ENCODE data around the gene TUT7.
"Not testable (repeated sequence)": the region's sequence is repeated elsewhere in the genome, so short reads cannot be mapped to it uniquely, and the experiment has no call there.

TUT7 gene

DNA sequence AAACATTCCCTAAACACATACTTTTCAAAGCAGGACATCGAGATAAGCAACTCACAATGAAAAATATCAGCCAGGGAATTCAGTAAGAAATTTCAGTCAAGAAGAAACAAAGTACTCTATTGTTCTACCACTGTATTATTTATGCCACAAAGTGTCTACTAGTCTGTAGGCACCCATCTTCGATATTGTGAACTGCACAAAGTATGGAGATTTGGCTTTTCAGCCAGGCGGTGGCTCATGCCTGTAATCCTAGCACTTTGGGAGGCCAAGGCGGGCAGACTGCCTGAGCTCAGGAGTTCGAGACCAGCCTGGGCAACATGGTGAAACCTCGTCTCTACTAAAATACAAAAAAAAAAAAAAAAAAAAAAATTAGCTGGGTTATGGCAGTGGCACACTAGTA lies 63.9 kb downstream of the TUT7 start:
- not testable (repeated sequence) for H3K4me3 Mint-ChIP-seq; H3K9me3 Mint-ChIP-seq; H3K27ac Mint-ChIP-seq; H3K4me1 Mint-ChIP-seq (ENCODE audit: low read depth); H3K27me3 Mint-ChIP-seq
- peaks cover 33% of the 10 kb centered on the region for H3K36me3 Mint-ChIP-seq (ENCODE audit: low read depth)

- H3K36me3 Mint-ChIP-seq (ENCODE audit: low read depth), result peaks cover 23% of the 10 kb centered on the region
- H3K27ac Mint-ChIP-seq, result no peak overlapping the region
- H3K9me3 Mint-ChIP-seq, result no peaks in the 10 kb centered on the region
- H3K4me3 Mint-ChIP-seq, result no peak overlapping the region
- peaks cover 16% of the 10 kb centered on the region for H3K4me1 Mint-ChIP-seq (ENCODE audit: low read depth)
- no peaks in the 10 kb centered on the region for H3K27me3 Mint-ChIP-seq
Observed at GRCh38 chr9:86288499-86289198, 65.6 kb downstream of the TUT7 start.

- Mint-ChIP-seq H3K4me1 (ENCODE audit: low read depth) (peaks cover 25% of the 10 kb centered on the region), H3K9me3 (no peaks in the 10 kb centered on the region), H3K27me3 (no peaks in the 10 kb centered on the region), H3K36me3 (ENCODE audit: low read depth) (peaks cover 16% of the 10 kb centered on the region), H3K4me3 (no peak overlapping the region), H3K27ac (no peak overlapping the region)
Observed at GRCh38 chr9:86287013-86287412, 67.2 kb downstream of the TUT7 start.

GRCh38 chr9:86286278-86286677 lies 67.9 kb downstream of the TUT7 start:
- Mint-ChIP-seq H3K4me3 (no peak overlapping the region), H3K27ac (no peak overlapping the region), H3K4me1 (ENCODE audit: low read depth) (peaks cover 29% of the 10 kb centered on the region), H3K9me3 (no peaks in the 10 kb centered on the region), H3K27me3 (no peaks in the 10 kb centered on the region), H3K36me3 (ENCODE audit: low read depth) (peaks cover 18% of the 10 kb centered on the region)

DNA sequence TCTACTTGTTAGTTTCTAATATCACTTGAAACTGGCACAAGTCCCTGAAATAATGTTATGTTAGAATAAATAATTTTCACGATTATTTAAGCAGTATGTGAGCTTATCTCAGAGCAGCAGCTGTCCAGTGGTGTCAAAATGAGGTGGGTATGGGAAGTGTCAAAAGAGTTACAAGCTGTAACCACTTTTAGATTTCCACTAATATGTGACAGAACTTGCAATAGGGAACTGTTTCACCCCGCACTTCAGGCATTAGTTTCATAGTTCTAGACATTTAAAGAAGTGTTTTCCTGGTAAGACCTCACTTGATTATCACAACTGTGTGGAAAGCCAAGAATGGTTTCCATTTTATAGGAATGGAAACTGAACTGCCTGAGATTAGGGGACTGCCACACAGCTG lies 68.9 kb downstream of the TUT7 start:
- H3K4me3 Mint-ChIP-seq, result no peak overlapping the region

DNA sequence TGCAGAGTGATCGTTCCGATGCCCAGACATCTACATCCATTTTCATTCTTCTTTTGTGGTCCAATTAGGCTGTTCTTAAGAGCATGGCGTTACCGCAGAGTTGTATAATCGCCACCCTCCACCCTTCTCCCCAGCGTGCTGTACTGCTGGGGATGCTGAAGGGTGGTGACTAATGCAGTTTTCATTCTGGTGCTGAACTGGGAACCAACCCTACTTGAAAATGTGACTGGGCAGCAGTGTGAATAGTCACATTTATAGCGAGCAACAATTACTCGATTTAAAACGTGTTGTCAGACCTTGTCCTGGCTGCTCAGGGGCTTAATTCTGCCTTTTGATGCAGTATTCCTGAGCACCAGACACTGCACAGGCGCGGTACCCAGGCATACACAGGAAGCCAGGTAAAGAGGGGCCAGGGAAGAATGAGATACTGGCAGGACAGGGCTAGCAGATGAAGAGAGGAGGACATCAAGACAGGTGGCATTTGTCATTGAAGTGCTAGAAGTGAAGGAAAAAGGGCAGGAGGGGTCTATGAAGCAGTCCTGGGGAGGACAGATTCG lies 71.2 kb downstream of the TUT7 start:
- Mint-ChIP-seq H3K36me3 (ENCODE audit: low read depth) (peaks cover 28% of the 10 kb centered on the region), H3K4me1 (ENCODE audit: low read depth) (peaks cover 50% of the 10 kb centered on the region), H3K4me3 (peak overlapping the region; percentile 87), H3K27me3 (no peaks in the 10 kb centered on the region), H3K27ac (peak overlapping the region; percentile 93), H3K9me3 (no peaks in the 10 kb centered on the region)

More for the DNA sequence above, 68.9 kb downstream of the TUT7 start:
- Mint-ChIP-seq H3K9me3 (no peaks in the 10 kb centered on the region), H3K4me1 (ENCODE audit: low read depth) (peaks cover 38% of the 10 kb centered on the region), H3K27me3 (no peaks in the 10 kb centered on the region), H3K36me3 (ENCODE audit: low read depth) (peaks cover 18% of the 10 kb centered on the region), H3K27ac (no peak overlapping the region)

DNA sequence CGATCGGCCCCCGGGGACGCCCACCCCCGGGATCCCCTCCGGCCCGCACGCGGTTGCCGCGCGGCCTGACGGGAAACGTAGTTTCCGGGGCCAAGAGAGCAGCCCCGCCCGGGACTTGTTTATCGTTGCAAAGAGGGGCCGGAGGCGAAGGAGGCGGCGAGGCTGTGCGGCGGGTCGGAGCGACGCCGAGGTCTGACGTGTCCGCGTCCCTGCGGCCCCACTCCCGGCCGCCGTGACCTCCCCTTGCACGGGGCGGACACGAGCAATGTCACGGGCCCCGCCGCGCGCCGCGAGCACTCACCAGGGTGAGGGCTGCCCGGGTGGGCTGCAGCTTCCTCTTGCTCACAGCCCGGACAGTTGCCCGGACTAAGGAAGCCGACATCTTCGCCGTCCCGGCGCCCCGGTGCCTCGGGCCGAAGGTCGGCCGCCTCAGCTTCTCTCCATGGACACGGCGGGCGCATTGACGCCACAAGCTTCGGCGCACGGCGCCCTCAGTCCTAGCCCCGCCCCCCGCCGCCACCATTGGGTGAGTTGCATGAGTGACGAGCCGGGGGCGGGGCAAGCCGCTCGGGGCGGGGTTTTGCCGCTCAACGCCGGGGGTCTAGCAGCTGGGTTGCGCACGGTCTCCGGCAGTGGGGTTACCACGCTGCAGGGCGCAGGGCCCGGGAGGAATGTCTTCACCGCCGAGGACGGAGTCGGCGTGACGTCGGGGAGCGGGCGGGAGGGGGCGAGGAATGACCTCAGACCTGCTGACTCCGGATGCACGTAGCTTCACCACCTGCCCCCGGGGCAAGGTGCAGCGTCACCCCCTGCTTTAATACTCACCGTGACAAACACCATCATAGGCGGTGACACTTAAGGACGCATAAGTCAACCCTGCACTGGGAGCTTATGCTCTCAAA lies 71.9 kb downstream of the TUT7 start, which contains the start of gene ISCA1:
Gene ISCA1, minus strand, starts transcription at position 462 of the 902 bp plus-strand sequence. Its CDS starts 80 bp downstream, at position 382.
- Mint-ChIP-seq H3K36me3 (ENCODE audit: low read depth) (peaks cover 25% of the 10 kb centered on the region), H3K27me3 (no peaks in the 10 kb centered on the region), H3K4me1 (ENCODE audit: low read depth) (peaks cover 54% of the 10 kb centered on the region), H3K4me3 (peak within 1 kb of the TSS; percentile 87), H3K9me3 (no peaks in the 10 kb centered on the region), H3K27ac (peak within 1 kb of the TSS; percentile 94)

DNA sequence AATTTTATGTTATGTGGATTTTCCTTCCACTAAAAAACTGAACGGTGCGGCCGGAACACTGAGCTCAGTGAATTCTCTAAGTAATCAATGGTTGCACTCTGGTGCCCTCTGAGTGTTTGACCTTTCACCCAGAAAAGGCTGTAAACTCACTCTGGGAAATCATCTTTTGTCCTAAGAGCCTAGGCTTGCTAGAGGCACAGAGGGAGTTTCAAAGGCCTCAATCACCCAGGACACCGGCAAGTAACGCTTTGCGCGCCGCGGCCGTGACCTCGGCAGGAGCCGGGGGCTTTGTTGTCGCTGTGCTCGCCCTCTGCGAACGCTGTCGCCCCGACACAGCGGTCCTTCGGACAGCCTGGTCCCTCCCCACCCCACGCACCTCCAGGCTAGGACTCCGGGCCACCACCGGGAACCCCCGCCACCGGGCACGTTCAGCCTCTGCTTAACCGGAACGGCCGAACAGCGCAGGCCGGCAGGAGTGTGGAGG lies 72.6 kb downstream of the TUT7 start:
- Mint-ChIP-seq H3K36me3 (ENCODE audit: low read depth) (peaks cover 28% of the 10 kb centered on the region), H3K4me1 (ENCODE audit: low read depth) (peaks cover 61% of the 10 kb centered on the region), H3K9me3 (no peaks in the 10 kb centered on the region), H3K4me3 (peak overlapping the region; percentile 87), H3K27ac (peak overlapping the region; percentile 94), H3K27me3 (no peaks in the 10 kb centered on the region)

DNA sequence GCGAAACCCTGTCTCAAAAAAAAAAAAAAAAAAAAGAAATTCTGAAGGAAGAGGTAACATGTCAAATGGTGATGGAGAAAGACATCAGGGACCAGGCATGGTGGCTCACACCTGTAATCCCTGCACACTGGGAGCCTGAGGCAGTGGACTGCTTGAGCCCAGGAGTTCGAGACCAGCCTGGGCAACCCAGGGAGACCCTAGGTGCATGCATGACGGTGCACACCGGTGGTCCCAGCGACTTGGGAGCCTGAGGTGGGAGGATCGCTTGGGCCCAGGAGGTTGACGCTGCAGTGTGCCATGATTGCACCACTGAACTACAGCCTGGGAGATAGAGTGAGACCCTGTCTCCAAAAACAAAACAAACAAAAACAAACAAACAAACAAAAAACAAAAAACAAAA lies 73.6 kb downstream of the TUT7 start:
- H3K27ac Mint-ChIP-seq, result no peak overlapping the region
- peaks cover 59% of the 10 kb centered on the region for H3K4me1 Mint-ChIP-seq (ENCODE audit: low read depth)
- H3K4me3 Mint-ChIP-seq, result peak overlapping the region; percentile 87
- H3K36me3 Mint-ChIP-seq (ENCODE audit: low read depth), result peaks cover 28% of the 10 kb centered on the region
- no peaks in the 10 kb centered on the region for H3K9me3 Mint-ChIP-seq
- H3K27me3 Mint-ChIP-seq, result no peaks in the 10 kb centered on the region

- peaks cover 57% of the 10 kb centered on the region for H3K4me1 Mint-ChIP-seq (ENCODE audit: low read depth)
- H3K27ac Mint-ChIP-seq, result no peak overlapping the region
- H3K36me3 Mint-ChIP-seq (ENCODE audit: low read depth), result peaks cover 28% of the 10 kb centered on the region
- no peaks in the 10 kb centered on the region for H3K27me3 Mint-ChIP-seq
- no peaks in the 10 kb centered on the region for H3K9me3 Mint-ChIP-seq
- peak overlapping the region; percentile 60 for H3K4me3 Mint-ChIP-seq
Observed at GRCh38 chr9:86279839-86280238, 74.4 kb downstream of the TUT7 start.

GRCh38 chr9:86277072-86277471 lies 77.1 kb downstream of the TUT7 start:
- H3K9me3 Mint-ChIP-seq, result no peaks in the 10 kb centered on the region
- no peaks in the 10 kb centered on the region for H3K27me3 Mint-ChIP-seq
- H3K27ac Mint-ChIP-seq, result no peak overlapping the region
- no peak overlapping the region for H3K4me3 Mint-ChIP-seq
- peaks cover 52% of the 10 kb centered on the region for H3K36me3 Mint-ChIP-seq (ENCODE audit: low read depth)
- peaks cover 42% of the 10 kb centered on the region for H3K4me1 Mint-ChIP-seq (ENCODE audit: low read depth)

DNA sequence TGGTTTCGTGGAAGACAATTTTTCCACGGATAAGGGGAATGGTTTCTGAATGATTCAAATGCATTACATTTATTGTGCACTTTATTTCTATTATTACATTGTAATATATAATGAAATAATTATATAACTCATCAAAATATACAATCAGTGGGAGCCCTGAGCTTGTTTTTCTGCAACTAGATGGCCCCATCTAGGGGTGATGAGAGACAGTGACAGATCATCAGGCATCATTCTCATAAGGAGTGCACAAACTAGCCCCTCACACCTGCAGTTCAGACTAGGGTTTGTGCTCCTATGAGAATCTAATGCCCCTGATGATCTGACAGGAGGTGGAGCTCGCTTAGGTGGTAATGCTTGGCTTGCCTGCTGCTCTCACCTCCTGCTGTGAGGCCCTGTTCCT lies 78.2 kb downstream of the TUT7 start:
- H3K9me3 Mint-ChIP-seq, result no peaks in the 10 kb centered on the region
- H3K36me3 Mint-ChIP-seq (ENCODE audit: low read depth), result peaks cover 58% of the 10 kb centered on the region
- peaks cover 35% of the 10 kb centered on the region for H3K4me1 Mint-ChIP-seq (ENCODE audit: low read depth)
- H3K27me3 Mint-ChIP-seq, result no peaks in the 10 kb centered on the region
- no peak overlapping the region for H3K27ac Mint-ChIP-seq
- H3K4me3 Mint-ChIP-seq, result no peak overlapping the region

- Mint-ChIP-seq H3K4me3 (no peak overlapping the region), H3K27ac (no peak overlapping the region), H3K9me3 (no peaks in the 10 kb centered on the region), H3K4me1 (ENCODE audit: low read depth) (peaks cover 27% of the 10 kb centered on the region), H3K27me3 (no peaks in the 10 kb centered on the region), H3K36me3 (ENCODE audit: low read depth) (peaks cover 56% of the 10 kb centered on the region)
Observed at GRCh38 chr9:86274821-86275643, 79.2 kb downstream of the TUT7 start.

- Mint-ChIP-seq H3K27me3 (no peaks in the 10 kb centered on the region), H3K9me3 (no peaks in the 10 kb centered on the region), H3K4me1 (ENCODE audit: low read depth) (peaks cover 7% of the 10 kb centered on the region), H3K36me3 (ENCODE audit: low read depth) (peaks cover 46% of the 10 kb centered on the region), H3K4me3 (no peak overlapping the region), H3K27ac (no peak overlapping the region)
Observed at GRCh38 chr9:86272221-86272620, 82.0 kb downstream of the TUT7 start.

Data from stimulated activated naive CD8-positive, alpha-beta T cell treated with anti-CD3 and anti-CD28 coated beads, Interleukin-15, Interleukin-2, amounts not matched to agents 100 ng/mL and 50 ng/mL, for 24 hours (primary cell).